ENCODE data around the gene TNFAIP3.
"Not testable (repeated sequence)": the region's sequence is repeated elsewhere in the genome, so short reads cannot be mapped to it uniquely, and the experiment has no call there.

The TNFAIP3 gene

DNA sequence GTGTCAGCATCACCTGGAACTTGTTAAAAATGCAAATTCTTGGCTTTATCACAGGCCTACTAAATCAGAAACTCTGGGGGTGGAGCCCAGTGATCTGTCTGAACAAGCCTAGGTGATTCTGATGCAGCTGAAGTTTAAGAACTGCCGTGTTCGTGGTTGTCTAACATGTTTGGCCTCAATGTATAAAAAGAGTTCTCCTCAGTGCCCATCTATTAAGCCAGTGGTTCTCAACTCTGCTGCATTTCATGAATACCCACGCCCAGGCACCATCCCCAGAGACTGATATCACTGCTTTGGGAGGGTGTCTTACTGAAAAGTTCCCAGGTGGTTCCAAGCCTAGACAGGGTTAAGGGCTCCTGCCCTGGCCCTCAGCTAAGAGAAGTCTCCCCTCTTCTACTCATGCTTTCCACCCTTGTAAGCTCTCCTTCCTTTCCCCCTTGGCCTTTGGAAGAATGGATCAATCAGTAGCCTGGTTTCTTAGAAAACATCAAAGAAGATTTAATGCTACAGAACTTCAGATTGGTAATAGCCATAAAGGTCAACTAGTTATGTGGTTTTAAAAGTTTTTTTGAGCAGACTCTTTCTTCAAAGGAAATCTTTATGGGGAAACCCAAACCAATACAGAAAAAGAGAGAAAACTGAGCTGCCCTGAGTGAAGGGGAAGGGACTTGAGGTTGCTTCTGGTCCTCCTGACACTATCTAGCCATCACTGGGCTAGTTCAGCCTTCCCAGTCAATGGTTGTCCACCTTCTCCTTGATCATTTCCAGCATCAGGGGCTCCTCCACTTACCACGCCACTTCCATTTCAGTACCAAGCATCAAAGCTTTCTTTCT lies 38.9 kb upstream of the TNFAIP3 start:
- H3K36me3 ChIP-seq (ENCODE audit: insufficient read depth, low read length), result no peaks in the 10 kb centered on the region
- no peak overlapping the region for H2AFZ ChIP-seq (ENCODE audit: low read length, unreplicated experiment)
- no peaks in the 10 kb centered on the region for H3K79me2 ChIP-seq (ENCODE audit: control insufficient read depth, insufficient read depth, low read length, unreplicated experiment)
- no peak overlapping the region for H3K27ac ChIP-seq (ENCODE audit: low read depth, low read length)
- H3K27me3 ChIP-seq (ENCODE audit: insufficient read depth, low read length), result no peaks in the 10 kb centered on the region
- peaks cover 56% of the 10 kb centered on the region for H3K4me1 ChIP-seq (ENCODE audit: control insufficient read depth, insufficient read depth, low read length, unreplicated experiment)
- no peak overlapping the region for H3K4me3 ChIP-seq (ENCODE audit: low read depth, low read length)

DNA sequence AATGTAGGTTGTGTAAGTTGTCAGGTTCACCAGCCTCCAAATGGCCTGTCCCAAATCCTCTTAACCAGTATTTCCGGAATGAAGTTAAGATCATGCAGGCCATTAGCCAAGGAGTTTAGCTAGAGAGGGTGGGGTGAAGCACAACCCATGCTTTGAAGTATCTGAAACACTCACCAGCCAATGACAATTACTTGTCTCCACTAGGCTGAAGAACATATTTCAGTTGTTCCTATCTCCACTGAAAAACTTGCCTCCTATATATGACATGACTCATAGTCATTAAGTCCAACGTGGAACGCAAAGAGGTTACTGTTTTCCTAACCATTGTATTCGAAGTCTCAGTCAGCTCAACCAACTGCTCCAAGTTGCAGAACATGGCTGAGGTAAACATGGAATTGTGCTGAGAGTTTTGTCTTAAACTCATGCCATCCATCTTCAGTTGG lies 37.4 kb upstream of the TNFAIP3 start:
- H3K79me2 ChIP-seq (ENCODE audit: control insufficient read depth, insufficient read depth, low read length, unreplicated experiment), result no peaks in the 10 kb centered on the region
- H3K4me1 ChIP-seq (ENCODE audit: control insufficient read depth, insufficient read depth, low read length, unreplicated experiment), result peaks cover 44% of the 10 kb centered on the region
- H3K4me3 ChIP-seq (ENCODE audit: low read depth, low read length), result no peak overlapping the region
- no peaks in the 10 kb centered on the region for H3K27me3 ChIP-seq (ENCODE audit: insufficient read depth, low read length)
- peak overlapping the region; percentile 85 for H3K27ac ChIP-seq (ENCODE audit: low read depth, low read length)
- H3K36me3 ChIP-seq (ENCODE audit: insufficient read depth, low read length), result no peaks in the 10 kb centered on the region
- H2AFZ ChIP-seq (ENCODE audit: low read length, unreplicated experiment), result peak overlapping the region; percentile 36

DNA sequence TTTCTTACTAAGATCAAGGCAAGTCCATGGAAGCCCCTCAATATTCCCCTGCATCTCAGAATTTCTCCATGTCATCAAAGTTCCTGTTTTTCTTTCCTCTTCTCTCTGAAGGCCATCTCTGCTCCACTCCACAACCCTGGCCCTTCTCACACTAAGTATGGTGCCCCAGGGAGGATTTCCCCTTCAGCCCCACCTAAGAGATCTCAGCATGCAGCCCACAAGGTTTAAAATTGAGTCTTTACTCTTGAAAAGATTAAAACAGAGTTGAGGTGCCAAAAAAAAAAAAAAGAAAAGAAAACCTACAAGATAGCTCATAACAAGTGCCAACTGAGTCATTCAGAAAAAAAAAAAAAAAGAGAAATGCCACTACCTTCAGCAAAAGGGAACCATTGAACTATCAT lies 36.5 kb upstream of the TNFAIP3 start:
- Histone ChIP-seq H3K4me1 (ENCODE audit: control insufficient read depth, insufficient read depth, low read length, unreplicated experiment) (peaks cover 40% of the 10 kb centered on the region), H3K4me3 (ENCODE audit: low read depth, low read length) (no peak overlapping the region), H2AFZ (ENCODE audit: low read length, unreplicated experiment) (no peak overlapping the region), H3K36me3 (ENCODE audit: insufficient read depth, low read length) (no peaks in the 10 kb centered on the region), H3K27ac (ENCODE audit: low read depth, low read length) (peak overlapping the region; percentile 85), H3K79me2 (ENCODE audit: control insufficient read depth, insufficient read depth, low read length, unreplicated experiment) (no peaks in the 10 kb centered on the region), H3K27me3 (ENCODE audit: insufficient read depth, low read length) (no peaks in the 10 kb centered on the region)

DNA sequence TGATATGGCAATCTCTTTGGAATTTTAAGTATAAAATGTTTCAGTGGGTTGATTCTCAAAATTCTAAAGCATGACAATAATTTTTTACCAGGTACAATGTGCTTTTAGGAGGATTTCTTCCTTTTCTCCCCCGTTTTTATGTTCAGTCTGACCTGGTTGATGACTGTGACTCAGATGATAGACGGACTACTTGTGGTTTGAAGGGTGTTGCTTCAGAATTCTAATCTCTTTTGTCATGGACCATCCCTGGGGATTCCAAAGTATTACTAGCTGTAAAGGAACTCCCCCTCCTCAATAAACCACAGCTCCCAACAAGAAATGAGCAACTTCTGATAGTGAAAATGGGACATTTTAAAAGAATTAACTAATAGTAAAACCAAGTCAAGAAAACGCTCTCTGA lies 34.9 kb upstream of the TNFAIP3 start:
- Histone ChIP-seq H3K27ac (ENCODE audit: low read depth, low read length) (peak overlapping the region; percentile 85), H3K4me1 (ENCODE audit: control insufficient read depth, insufficient read depth, low read length, unreplicated experiment) (peaks cover 40% of the 10 kb centered on the region), H3K36me3 (ENCODE audit: insufficient read depth, low read length) (no peaks in the 10 kb centered on the region), H3K79me2 (ENCODE audit: control insufficient read depth, insufficient read depth, low read length, unreplicated experiment) (no peaks in the 10 kb centered on the region), H3K4me3 (ENCODE audit: low read depth, low read length) (peak overlapping the region; percentile 3; the same call in 1 of the 2 replicates), H2AFZ (ENCODE audit: low read length, unreplicated experiment) (no peak overlapping the region), H3K27me3 (ENCODE audit: insufficient read depth, low read length) (no peaks in the 10 kb centered on the region)

DNA sequence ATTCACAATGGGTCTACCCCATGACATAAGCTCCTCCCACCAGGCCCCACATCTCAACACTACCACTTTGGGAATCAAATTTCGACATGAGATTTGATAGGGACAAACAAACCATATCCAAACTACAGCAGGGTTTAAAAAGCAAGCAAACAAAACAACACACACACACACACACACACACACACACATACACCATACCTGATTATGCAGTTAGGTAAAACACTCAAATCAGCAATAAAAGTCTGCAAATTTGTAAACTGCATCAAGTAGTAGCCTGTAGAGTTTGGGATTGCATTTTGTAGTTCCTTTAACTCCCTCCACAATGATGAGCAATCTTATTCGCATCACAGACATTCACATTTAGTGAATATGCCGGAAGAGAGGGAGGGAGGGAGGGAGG lies 32.6 kb upstream of the TNFAIP3 start:
- no peaks in the 10 kb centered on the region for H3K79me2 ChIP-seq (ENCODE audit: control insufficient read depth, insufficient read depth, low read length, unreplicated experiment)
- H3K27me3 ChIP-seq (ENCODE audit: insufficient read depth, low read length), result no peaks in the 10 kb centered on the region
- peaks cover 33% of the 10 kb centered on the region for H3K4me1 ChIP-seq (ENCODE audit: control insufficient read depth, insufficient read depth, low read length, unreplicated experiment)
- H2AFZ ChIP-seq (ENCODE audit: low read length, unreplicated experiment), result no peak overlapping the region
- H3K27ac ChIP-seq (ENCODE audit: low read depth, low read length), result no peak overlapping the region
- no peak overlapping the region for H3K4me3 ChIP-seq (ENCODE audit: low read depth, low read length)
- H3K36me3 ChIP-seq (ENCODE audit: insufficient read depth, low read length), result no peaks in the 10 kb centered on the region

DNA sequence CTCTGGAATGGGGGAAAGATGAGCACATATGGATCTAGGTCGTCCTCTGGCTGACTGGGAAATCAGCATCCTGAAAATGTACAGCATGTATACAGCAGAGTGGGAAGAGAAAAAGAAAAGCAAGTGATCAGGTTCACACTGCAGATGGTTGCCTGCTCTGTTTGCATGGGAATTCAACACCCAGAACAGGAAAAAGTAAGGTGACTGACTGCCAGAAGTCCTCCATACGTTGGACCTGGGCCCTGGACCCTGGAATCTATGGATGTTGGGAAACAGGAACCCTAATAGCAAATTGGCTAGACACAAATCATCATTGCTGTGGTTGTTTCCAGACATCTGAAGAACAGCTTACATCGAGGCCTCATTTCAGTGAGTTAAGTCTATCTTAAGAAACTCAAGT lies 30.3 kb upstream of the TNFAIP3 start:
- no peak overlapping the region for H2AFZ ChIP-seq (ENCODE audit: low read length, unreplicated experiment)
- no peak overlapping the region for H3K27ac ChIP-seq (ENCODE audit: low read depth, low read length)

DNA sequence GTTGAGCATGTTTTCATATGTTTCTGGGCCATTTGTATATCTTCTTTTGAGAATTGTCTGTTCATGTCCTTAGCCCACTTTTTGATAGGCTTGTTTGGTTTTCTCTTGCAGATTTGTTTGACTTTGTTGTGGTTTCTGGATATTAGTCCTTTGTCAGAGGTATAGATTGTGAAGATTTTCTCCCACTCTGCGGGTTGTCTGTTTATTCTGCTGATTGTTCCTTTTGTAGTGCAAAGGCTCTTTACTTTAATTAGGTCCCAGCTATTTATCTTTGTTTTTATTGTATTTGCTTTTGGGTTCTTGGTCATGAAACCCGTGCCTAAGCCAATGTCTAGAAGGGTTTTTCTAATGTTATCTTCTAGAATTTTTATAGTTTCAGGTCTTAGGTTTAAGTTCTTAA lies 29.0 kb upstream of the TNFAIP3 start:
- not testable (repeated sequence) for H3K27me3 ChIP-seq (ENCODE audit: insufficient read depth, low read length); H3K79me2 ChIP-seq (ENCODE audit: control insufficient read depth, insufficient read depth, low read length, unreplicated experiment); H3K27ac ChIP-seq (ENCODE audit: low read depth, low read length); H3K4me1 ChIP-seq (ENCODE audit: control insufficient read depth, insufficient read depth, low read length, unreplicated experiment); H2AFZ ChIP-seq (ENCODE audit: low read length, unreplicated experiment); H3K4me3 ChIP-seq (ENCODE audit: low read depth, low read length); H3K36me3 ChIP-seq (ENCODE audit: insufficient read depth, low read length)

More for the DNA sequence above, 30.3 kb upstream of the TNFAIP3 start:
- Histone ChIP-seq H3K36me3 (ENCODE audit: insufficient read depth, low read length) (no peaks in the 10 kb centered on the region), H3K4me1 (ENCODE audit: control insufficient read depth, insufficient read depth, low read length, unreplicated experiment) (peaks cover 11% of the 10 kb centered on the region), H3K79me2 (ENCODE audit: control insufficient read depth, insufficient read depth, low read length, unreplicated experiment) (no peaks in the 10 kb centered on the region), H3K4me3 (ENCODE audit: low read depth, low read length) (no peak overlapping the region), H3K27me3 (ENCODE audit: insufficient read depth, low read length) (no peaks in the 10 kb centered on the region)

DNA sequence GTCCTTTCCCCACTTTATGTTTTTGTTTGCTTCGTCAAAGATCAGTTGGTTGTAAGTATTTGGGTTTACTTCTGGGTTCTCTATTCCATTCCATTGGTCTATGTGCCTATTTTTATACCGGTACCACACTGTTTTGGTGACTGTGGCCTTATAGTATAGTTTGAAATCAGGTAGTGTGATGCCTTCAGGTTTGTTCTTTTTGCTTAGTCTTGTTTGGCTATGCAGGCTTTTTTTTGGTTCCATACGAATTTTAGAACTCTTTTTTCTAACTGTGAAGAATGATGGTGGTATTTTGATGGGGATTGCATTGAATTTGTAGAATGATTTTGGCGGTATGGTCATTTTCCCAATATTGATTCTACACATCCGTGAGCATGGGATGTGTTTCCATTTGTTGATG lies 28.5 kb upstream of the TNFAIP3 start:
- not testable (repeated sequence) for H3K36me3 ChIP-seq (ENCODE audit: insufficient read depth, low read length); H3K4me1 ChIP-seq (ENCODE audit: control insufficient read depth, insufficient read depth, low read length, unreplicated experiment); H3K79me2 ChIP-seq (ENCODE audit: control insufficient read depth, insufficient read depth, low read length, unreplicated experiment); H3K27ac ChIP-seq (ENCODE audit: low read depth, low read length); H3K4me3 ChIP-seq (ENCODE audit: low read depth, low read length); H3K27me3 ChIP-seq (ENCODE audit: insufficient read depth, low read length); H2AFZ ChIP-seq (ENCODE audit: low read length, unreplicated experiment)

DNA sequence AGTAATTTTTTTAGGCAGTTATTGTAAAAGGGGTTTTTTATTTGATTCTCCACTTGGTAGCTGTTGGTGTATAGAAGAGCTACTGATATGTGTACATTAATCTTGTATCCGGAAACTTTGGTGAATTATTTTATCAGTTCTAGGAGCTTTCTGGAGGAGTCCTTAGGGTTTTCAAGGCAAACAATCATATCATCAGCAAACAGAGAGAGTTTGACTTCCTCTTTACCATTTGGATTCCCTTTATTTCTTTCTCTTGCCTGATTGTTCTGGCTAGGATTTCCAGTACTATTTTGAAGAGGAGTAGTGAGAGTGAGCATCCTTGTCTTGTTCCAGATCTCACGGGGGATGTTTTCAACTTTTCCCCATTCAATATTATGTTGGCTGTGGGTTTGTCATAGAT lies 28.0 kb upstream of the TNFAIP3 start:
- Histone ChIP-seq H3K4me1 (ENCODE audit: control insufficient read depth, insufficient read depth, low read length, unreplicated experiment) (no peaks in the 10 kb centered on the region), H3K4me3 (ENCODE audit: low read depth, low read length) (no peak overlapping the region), H3K27me3 (ENCODE audit: insufficient read depth, low read length) (no peaks in the 10 kb centered on the region), H3K79me2 (ENCODE audit: control insufficient read depth, insufficient read depth, low read length, unreplicated experiment) (no peaks in the 10 kb centered on the region), H2AFZ (ENCODE audit: low read length, unreplicated experiment) (no peak overlapping the region), H3K36me3 (ENCODE audit: insufficient read depth, low read length) (no peaks in the 10 kb centered on the region), H3K27ac (ENCODE audit: low read depth, low read length) (no peak overlapping the region)

DNA sequence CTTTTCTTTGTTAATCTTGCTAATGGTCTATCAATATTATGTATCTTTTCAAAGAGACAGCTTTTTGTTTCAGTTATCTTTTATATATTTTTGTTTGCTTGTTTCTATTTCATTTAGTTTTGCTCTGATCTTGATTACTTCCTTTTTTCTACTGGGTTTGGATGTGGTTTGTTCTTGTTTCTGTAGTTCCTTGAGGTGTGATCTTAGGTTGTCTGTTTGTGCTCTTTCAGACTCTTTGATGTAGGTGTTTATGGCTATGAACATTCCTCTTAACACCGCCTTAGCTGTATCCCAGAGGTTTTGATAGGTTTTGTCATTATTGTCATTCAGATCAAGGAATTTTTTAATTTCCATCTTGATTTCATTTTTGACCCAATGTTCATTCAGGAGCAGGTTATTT lies 26.8 kb upstream of the TNFAIP3 start:
- Histone ChIP-seq H3K79me2 (ENCODE audit: control insufficient read depth, insufficient read depth, low read length, unreplicated experiment) (no peaks in the 10 kb centered on the region), H3K4me3 (ENCODE audit: low read depth, low read length) (no peak overlapping the region), H3K36me3 (ENCODE audit: insufficient read depth, low read length) (no peaks in the 10 kb centered on the region), H3K4me1 (ENCODE audit: control insufficient read depth, insufficient read depth, low read length, unreplicated experiment) (no peaks in the 10 kb centered on the region), H3K27me3 (ENCODE audit: insufficient read depth, low read length) (no peaks in the 10 kb centered on the region), H2AFZ (ENCODE audit: low read length, unreplicated experiment) (no peak overlapping the region), H3K27ac (ENCODE audit: low read depth, low read length) (no peak overlapping the region)

DNA sequence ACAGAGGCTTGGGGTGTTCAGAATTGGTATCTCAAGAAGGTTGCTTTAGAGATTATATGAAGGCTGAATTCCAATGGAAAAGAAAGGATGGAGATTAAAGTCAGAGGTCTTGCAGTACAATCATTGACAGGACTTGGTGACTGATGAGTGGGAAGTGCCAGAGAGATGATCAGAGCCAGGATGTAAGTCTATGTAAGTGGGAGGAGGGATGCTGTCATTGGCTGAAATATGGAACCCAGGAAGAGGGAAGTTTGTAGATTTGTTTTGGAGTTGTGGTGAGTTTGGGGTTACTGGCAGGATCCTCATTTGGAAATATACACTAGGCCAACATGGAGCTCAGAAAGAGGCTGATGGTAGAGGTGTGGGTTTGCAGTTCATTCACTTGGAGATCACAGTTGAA lies 23.8 kb upstream of the TNFAIP3 start:
- Histone ChIP-seq H3K4me3 (ENCODE audit: low read depth, low read length) (no peak overlapping the region), H3K36me3 (ENCODE audit: insufficient read depth, low read length) (no peaks in the 10 kb centered on the region), H3K79me2 (ENCODE audit: control insufficient read depth, insufficient read depth, low read length, unreplicated experiment) (no peaks in the 10 kb centered on the region), H2AFZ (ENCODE audit: low read length, unreplicated experiment) (no peak overlapping the region), H3K4me1 (ENCODE audit: control insufficient read depth, insufficient read depth, low read length, unreplicated experiment) (peaks cover 4% of the 10 kb centered on the region), H3K27me3 (ENCODE audit: insufficient read depth, low read length) (no peaks in the 10 kb centered on the region), H3K27ac (ENCODE audit: low read depth, low read length) (no peak overlapping the region)
